Astrocyte of the spinal cord (primary cell): ENCODE results near the gene TMEM236.

Source experiments
- DNase-seq: peaks from one replicate; pipeline ENCODE4 v3.0.0; 2011; ENCODE audit warnings: low read depth, low spot score
- H3K4me3 ChIP-seq: 2 replicates; pipeline ENCODE4 v1.5.1; 2011; ENCODE audit warnings: low read depth, mild to moderate bottlenecking, low read length, moderate library complexity
- in situ Hi-C: cut with HindIII; loops from 2 replicates; pipeline ENCODE4 v1.10.0; 2017; ENCODE audit warnings: low sequenced_read_pairs
- TF ChIP-seq, protein P1 (sequence below): IDR thresholded peaks from 2 replicates; pipeline ENCODE4 v1.5.1; 2012; ENCODE audit warnings: low read depth, mild to moderate bottlenecking, low read length, inconsistent platforms

The TMEM236 gene

DNA sequence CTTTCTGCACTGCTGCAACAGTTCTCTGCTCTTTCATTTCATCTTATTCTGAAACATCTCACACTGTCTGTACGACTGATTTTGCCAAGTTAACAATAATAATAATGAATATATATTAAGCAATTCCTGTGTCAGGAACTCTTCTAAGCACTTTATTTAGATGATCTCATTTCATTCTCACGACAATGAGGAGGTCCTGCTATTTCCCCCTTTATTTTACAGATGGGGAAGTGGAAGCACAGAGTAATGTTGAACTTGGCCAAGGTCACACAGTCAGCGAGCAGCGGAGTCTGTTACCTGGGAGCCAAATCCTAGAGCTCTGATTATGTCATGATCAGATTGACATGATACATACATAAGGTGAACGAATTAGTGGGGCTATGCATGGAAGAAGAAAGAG lies 63.0 kb downstream of the TMEM236 start:
- in situ Hi-C loops, result no loop called here
- TF ChIP-seq, protein P1, sequence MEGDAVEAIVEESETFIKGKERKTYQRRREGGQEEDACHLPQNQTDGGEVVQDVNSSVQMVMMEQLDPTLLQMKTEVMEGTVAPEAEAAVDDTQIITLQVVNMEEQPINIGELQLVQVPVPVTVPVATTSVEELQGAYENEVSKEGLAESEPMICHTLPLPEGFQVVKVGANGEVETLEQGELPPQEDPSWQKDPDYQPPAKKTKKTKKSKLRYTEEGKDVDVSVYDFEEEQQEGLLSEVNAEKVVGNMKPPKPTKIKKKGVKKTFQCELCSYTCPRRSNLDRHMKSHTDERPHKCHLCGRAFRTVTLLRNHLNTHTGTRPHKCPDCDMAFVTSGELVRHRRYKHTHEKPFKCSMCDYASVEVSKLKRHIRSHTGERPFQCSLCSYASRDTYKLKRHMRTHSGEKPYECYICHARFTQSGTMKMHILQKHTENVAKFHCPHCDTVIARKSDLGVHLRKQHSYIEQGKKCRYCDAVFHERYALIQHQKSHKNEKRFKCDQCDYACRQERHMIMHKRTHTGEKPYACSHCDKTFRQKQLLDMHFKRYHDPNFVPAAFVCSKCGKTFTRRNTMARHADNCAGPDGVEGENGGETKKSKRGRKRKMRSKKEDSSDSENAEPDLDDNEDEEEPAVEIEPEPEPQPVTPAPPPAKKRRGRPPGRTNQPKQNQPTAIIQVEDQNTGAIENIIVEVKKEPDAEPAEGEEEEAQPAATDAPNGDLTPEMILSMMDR, result no peak
- DNase-seq, result no peak
- H3K4me3 ChIP-seq, result no peak overlapping the region

DNA sequence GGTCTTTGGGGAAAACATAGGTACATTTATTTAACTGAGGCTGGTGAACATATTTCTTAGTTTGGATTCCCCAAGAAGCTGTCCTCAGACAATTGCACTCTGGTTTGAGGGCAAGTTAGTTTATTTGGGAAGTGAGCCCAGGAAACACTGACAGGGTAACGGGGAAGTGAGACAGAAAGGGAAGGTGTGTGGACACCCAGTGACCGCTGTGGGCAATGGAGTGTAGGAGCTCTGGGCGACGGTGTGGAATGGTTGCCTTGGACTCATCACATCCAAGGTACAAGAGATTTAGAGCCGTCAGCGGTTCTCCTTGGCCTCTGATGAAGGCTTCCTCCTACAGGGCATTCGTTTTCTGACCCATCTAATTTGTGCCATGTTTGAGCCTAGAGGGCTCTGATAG lies 64.2 kb downstream of the TMEM236 start:
- no peak for DNase-seq
- in situ Hi-C loops, result no loop called here
- H3K4me3 ChIP-seq, result no peak overlapping the region

DNA sequence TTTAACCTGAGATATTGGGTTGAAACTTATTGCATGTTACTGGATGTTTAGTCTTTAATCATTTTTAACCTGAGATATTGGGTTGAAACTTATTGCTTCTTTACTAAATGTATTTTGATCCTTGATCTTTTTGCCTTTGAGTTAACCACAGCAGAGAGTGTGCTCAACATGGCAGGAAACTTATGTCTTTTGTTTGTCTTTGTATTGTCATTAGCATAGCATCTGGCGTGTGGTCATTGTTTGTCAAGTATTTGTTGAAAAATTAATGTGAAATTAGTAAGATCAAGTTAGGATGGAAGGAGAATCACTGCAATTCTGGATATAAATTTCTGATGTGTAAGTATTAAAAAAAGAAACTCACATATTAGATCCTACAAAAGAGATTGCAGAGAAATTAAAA lies 65.3 kb downstream of the TMEM236 start:
- TF ChIP-seq, protein P1, result no peak
- in situ Hi-C loops, result no loop called here
- no peak for DNase-seq
- H3K4me3 ChIP-seq, result no peak overlapping the region

More for the DNA sequence above, 64.2 kb downstream of the TMEM236 start:
- TF ChIP-seq, protein P1, result no peak

DNA sequence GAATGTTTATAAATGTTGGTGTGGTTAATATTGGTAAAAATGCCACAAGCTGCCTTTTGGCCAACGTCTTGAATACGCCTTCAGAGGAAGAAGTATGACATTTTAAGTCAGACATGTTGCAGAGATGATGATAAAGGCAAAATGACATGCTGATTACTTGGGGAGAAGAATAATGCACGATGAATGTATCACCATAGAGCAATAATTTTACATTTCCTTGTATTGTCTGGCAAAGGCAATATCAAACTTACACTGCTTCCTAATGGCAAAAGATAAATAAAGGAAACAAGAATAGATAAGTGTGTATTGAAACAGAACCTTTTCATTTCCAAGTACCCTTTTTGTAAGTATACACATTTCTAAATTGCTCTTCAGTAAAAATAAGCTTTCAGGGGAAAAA lies 65.8 kb downstream of the TMEM236 start:
- in situ Hi-C loops, result no loop called here
- no peak overlapping the region for H3K4me3 ChIP-seq
- DNase-seq, result no peak
- TF ChIP-seq, protein P1, result no peak

DNA sequence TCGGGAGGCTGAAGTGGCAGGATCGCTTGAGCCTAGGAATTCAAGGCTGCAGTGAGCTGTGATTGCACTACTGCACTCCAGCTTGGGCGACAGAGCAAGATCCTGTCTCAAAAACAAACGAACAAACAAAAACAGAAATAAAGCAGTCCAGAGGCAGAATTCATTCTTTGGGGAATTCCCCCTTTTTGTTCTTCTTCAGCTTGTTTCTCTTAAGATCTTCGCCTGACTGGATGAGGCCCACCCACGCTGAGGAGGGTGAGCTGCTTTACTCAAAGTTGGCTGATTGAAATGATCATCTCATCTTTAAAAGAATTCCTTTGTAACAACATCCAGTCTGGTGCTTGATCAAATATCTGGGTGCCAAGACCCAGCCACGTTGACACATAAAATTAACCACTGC lies 67.8 kb downstream of the TMEM236 start:
- in situ Hi-C loops, result no loop called here
- TF ChIP-seq, protein P1, result no peak
- H3K4me3 ChIP-seq, result no peak overlapping the region
- no peak for DNase-seq

DNA sequence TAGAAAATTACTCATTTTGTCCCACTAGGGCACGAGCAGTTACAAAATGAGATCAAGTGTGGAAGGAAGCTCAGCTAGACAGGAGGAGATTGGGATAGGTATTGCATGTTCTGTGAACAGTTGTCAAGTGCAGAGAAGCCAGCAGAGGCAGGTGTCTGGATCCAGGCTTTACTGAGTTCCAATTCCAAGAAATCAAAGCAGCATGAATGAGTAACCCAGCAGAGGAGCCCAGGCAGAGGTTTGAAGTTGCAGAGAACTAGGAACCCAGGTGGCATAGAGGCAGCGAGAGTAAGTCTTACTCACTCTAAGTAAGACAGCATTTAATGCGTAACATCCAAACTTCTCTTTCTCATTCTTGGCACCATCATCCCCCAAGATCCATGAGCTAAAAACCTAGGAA lies 68.9 kb downstream of the TMEM236 start:
- in situ Hi-C loops, result no loop called here
- TF ChIP-seq, protein P1, result no peak
- DNase-seq, result no peak
- H3K4me3 ChIP-seq, result no peak overlapping the region

DNA sequence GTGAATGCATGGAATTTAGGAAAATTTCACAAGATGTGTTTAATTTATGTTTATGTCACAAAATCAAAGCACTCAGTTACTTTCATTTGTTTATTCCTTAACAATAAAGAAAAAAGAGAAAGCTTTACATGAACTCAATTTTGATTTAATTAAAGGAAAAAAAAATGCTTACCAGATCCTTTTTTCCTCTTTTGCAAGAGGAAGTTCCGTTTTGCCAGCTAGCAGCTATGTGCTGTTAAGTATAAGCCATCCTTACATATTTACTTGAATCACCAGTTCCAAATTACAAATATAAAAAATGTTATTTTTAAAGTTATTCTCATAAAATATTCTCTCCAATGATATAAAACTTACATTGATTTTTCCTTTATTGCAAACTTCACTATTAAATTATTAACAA lies 69.9 kb downstream of the TMEM236 start:
- in situ Hi-C loops, result no loop called here
- TF ChIP-seq, protein P1, result no peak

More for the DNA sequence above, 69.9 kb downstream of the TMEM236 start:
- H3K4me3 ChIP-seq, result no peak overlapping the region
- no peak for DNase-seq
